Glutamatergic neuron (in vitro differentiated cells): ENCODE data around the gene EPHB2. TPM values are rescaled to one million over a fixed set of nuclear protein-coding genes. Genes with fewer than 3 reads are reported as not detected.
A peak's percentile ranks its signal among the peaks of the same experiment; 100 is the strongest.

Experiments used
- DNase-seq: peaks from one replicate; pipeline ENCODE4 v3.0.0; 2022
- H3K27ac Mint-ChIP-seq: one replicate; pipeline ENCODE4 v1.8.0; 2020; ENCODE audit warnings: mild to moderate bottlenecking, mixed read lengths, inconsistent platforms; ENCODE audit not compliant: unreplicated experiment
- H3K27me3 Mint-ChIP-seq: one replicate; pipeline ENCODE4 v1.8.0; 2020; ENCODE audit warnings: mild to moderate bottlenecking, moderate library complexity, mixed read lengths, inconsistent platforms; ENCODE audit not compliant: unreplicated experiment
- H3K36me3 Mint-ChIP-seq: one replicate; pipeline ENCODE4 v1.8.0; 2020; ENCODE audit warnings: mild to moderate bottlenecking, mixed read lengths, inconsistent platforms; ENCODE audit not compliant: unreplicated experiment
- H3K4me1 Mint-ChIP-seq: one replicate; pipeline ENCODE4 v1.8.0; 2020; ENCODE audit warnings: mild to moderate bottlenecking, low read depth, mixed read lengths, inconsistent platforms; ENCODE audit not compliant: unreplicated experiment
- H3K4me3 Mint-ChIP-seq: one replicate; pipeline ENCODE4 v1.8.0; 2020; ENCODE audit warnings: mild to moderate bottlenecking, mixed read lengths, inconsistent platforms; ENCODE audit not compliant: unreplicated experiment
- H3K9me3 Mint-ChIP-seq: one replicate; pipeline ENCODE4 v1.8.0; 2020; ENCODE audit warnings: mild to moderate bottlenecking, moderate library complexity, mixed read lengths, inconsistent platforms; ENCODE audit not compliant: unreplicated experiment
- total RNA-seq: library from RNA; stranded (reverse); fragmentation: NEBNext Ultra II Directional; extraction: Animal tissue kit (Norgen Biotek cat#: 25700); gene quantifications from one replicate; pipeline ENCODE4 v1.2.1, GENCODE V29; 2021; ENCODE audit not compliant: unreplicated experiment
- TF ChIP-seq, protein P1 (sequence below): fragments of 200-600 bp; sonication (generic); IDR thresholded peaks from one replicate; pipeline ENCODE4 v1.5.0; 2021; ENCODE audit not compliant: partially characterized antibody, unreplicated experiment

Gene EPHB2
- total RNA-seq, 1 donor from 2014 or later, result 93.0 TPM

DNA sequence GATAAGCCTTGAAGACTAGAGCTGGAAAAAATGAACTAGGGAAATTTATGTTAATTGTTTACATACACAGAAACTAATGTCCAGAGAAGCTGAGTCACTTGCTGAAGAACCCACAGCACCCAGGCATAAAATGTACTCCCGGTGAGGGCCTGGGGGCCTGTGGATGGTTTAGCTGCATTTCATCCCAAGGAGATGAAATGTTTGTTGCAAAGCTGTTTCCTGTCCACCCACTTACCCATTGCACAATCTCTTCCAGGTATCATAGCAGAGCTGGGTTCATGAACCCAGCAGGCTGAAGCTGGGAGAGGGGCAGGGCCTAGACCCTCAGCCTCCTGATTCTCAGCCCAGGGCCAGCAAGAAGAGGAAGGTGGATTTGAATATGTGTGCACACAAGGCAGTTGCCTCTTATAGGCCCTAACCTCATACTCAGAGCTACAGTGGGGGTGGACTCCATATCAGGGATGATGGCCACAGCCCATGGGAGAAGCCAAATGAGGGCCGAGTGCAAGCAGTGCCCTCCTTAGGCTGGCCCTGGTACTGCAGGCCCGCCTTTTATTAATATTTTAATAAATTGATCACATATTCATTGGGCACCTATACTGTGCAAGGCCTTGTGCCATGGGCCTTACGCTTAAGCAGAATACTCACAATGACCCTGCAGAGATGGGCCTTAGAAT lies 151.3 kb downstream of the EPHB2 start:
- Mint-ChIP-seq H3K27me3 (peaks cover 2% of the 10 kb centered on the region), H3K9me3 (peaks cover 2% of the 10 kb centered on the region), H3K4me3 (no peak overlapping the region), H3K4me1 (peaks cover 6% of the 10 kb centered on the region), H3K36me3 (peaks cover 14% of the 10 kb centered on the region), H3K27ac (peak overlapping the region; percentile 8)
- TF ChIP-seq, protein P1, sequence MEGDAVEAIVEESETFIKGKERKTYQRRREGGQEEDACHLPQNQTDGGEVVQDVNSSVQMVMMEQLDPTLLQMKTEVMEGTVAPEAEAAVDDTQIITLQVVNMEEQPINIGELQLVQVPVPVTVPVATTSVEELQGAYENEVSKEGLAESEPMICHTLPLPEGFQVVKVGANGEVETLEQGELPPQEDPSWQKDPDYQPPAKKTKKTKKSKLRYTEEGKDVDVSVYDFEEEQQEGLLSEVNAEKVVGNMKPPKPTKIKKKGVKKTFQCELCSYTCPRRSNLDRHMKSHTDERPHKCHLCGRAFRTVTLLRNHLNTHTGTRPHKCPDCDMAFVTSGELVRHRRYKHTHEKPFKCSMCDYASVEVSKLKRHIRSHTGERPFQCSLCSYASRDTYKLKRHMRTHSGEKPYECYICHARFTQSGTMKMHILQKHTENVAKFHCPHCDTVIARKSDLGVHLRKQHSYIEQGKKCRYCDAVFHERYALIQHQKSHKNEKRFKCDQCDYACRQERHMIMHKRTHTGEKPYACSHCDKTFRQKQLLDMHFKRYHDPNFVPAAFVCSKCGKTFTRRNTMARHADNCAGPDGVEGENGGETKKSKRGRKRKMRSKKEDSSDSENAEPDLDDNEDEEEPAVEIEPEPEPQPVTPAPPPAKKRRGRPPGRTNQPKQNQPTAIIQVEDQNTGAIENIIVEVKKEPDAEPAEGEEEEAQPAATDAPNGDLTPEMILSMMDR, result peak; percentile 96
- DNase-seq, result peak; percentile 64

- TF ChIP-seq, protein P1, result no peak
- H3K9me3 Mint-ChIP-seq, result peaks cover 2% of the 10 kb centered on the region
- no peaks in the 10 kb centered on the region for H3K4me1 Mint-ChIP-seq
- H3K36me3 Mint-ChIP-seq, result peaks cover 17% of the 10 kb centered on the region
- H3K4me3 Mint-ChIP-seq, result no peak overlapping the region
- no peak overlapping the region for H3K27ac Mint-ChIP-seq
- peaks cover 4% of the 10 kb centered on the region for H3K27me3 Mint-ChIP-seq
- no peak for DNase-seq
Observed at GRCh38 chr1:22862752-22863151, 152.1 kb downstream of the EPHB2 start.

DNA sequence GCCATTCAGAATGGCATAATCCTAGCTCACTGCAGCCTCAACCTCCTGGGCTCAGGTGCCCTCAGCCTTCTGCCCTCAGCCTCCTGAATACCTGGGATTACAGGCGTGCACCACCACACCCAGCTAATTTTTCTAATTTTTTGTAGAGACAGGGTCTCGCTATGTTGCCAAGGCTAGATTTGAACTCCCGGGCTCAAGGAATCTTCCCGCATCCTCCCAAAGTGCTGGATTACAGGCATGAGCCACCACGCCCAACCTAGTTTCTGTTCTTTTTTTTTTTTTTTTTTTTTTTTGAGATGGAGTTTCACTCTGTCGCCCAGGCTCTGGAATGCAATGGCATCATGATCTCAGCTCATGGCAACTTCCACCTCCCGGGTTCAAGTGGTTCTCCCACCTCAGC lies 153.1 kb downstream of the EPHB2 start:
- Mint-ChIP-seq H3K36me3 (peaks cover 21% of the 10 kb centered on the region), H3K27ac (no peak overlapping the region), H3K9me3 (peaks cover 4% of the 10 kb centered on the region), H3K4me3 (no peak overlapping the region), H3K27me3 (peaks cover 4% of the 10 kb centered on the region), H3K4me1 (no peaks in the 10 kb centered on the region)
- DNase-seq, result no peak
- TF ChIP-seq, protein P1, result no peak

DNA sequence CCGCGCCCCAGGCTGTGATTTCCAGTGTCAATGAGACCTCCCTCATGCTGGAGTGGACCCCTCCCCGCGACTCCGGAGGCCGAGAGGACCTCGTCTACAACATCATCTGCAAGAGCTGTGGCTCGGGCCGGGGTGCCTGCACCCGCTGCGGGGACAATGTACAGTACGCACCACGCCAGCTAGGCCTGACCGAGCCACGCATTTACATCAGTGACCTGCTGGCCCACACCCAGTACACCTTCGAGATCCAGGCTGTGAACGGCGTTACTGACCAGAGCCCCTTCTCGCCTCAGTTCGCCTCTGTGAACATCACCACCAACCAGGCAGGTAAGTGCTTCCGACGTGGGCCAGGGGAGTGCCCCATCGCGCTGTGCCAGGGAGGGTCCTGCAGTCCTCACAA lies 154.2 kb downstream of the EPHB2 start:
- Mint-ChIP-seq H3K27me3 (peaks cover 4% of the 10 kb centered on the region), H3K4me1 (no peaks in the 10 kb centered on the region), H3K4me3 (no peak overlapping the region), H3K36me3 (peaks cover 27% of the 10 kb centered on the region), H3K27ac (no peak overlapping the region), H3K9me3 (peaks cover 4% of the 10 kb centered on the region)
- DNase-seq, result no peak
- TF ChIP-seq, protein P1, result no peak

GRCh38 chr1:22865736-22866135 lies 155.1 kb downstream of the EPHB2 start:
- Mint-ChIP-seq H3K9me3 (peaks cover 4% of the 10 kb centered on the region), H3K4me1 (no peaks in the 10 kb centered on the region), H3K36me3 (peaks cover 27% of the 10 kb centered on the region), H3K27ac (no peak overlapping the region), H3K4me3 (no peak overlapping the region), H3K27me3 (peaks cover 7% of the 10 kb centered on the region)
- TF ChIP-seq, protein P1, result no peak
- no peak for DNase-seq
